Measurements from ENCODE around the gene ELK1. TPM values are rescaled to one million over a fixed set of nuclear protein-coding genes. Genes with fewer than 3 reads are reported as not detected.
A peak's percentile ranks its signal among the peaks of the same experiment; 100 is the strongest.
"Not testable (repeated sequence)": the region's sequence is repeated elsewhere in the genome, so short reads cannot be mapped to it uniquely, and the experiment has no call there.

ELK1 gene
- 10 to 100 TPM; 24.5 to 49.5 TPM for total RNA-seq

- Mint-ChIP-seq H3K36me3 (peaks cover 8% of the 10 kb centered on the region), H3K27me3 (peaks cover 0 to 3% of the 10 kb centered on the region in 2 donors), H3K4me1 (ENCODE audit: low read depth in 2 of 2) (peaks cover 30 to 31% of the 10 kb centered on the region in 2 donors), H3K27ac (peak within 1 kb of the TSS; percentile 88 to 93), H3K9me3 (no peaks in the 10 kb centered on the region), H3K4me3 (peak within 1 kb of the TSS; percentile 91)
- peak; percentile 95 to 97 for ATAC-seq
- DNase-seq (ENCODE audit: low spot score): peak; percentile 93
These were observed at the start of gene ELK1 for GRCh38 chrX:47650164-47651042. Gene ELK1, minus strand, starts transcription at chrX:47650563. Its CDS starts 9,122 bp downstream, at chrX:47641441.

- no peaks in the 10 kb centered on the region for H3K36me3 Mint-ChIP-seq
- no peak overlapping the region for H3K27ac Mint-ChIP-seq
- H3K9me3 Mint-ChIP-seq: no peaks in the 10 kb centered on the region
- ATAC-seq (no peak), DNase-seq (ENCODE audit: low spot score) (no peak)
- H3K4me1 Mint-ChIP-seq (ENCODE audit: low read depth in 2 of 2): no peaks in the 10 kb centered on the region
- no peak overlapping the region for H3K4me3 Mint-ChIP-seq
- H3K27me3 Mint-ChIP-seq: peaks cover 5 to 23% of the 10 kb centered on the region in 2 donors
These were observed 46.8 kb upstream of the ELK1 start for GRCh38 chrX:47697181-47697580.

GRCh38 chrX:47690175-47690574, 39.8 kb upstream of the ELK1 start:
- H3K9me3 Mint-ChIP-seq: no peaks in the 10 kb centered on the region
- peaks cover 16 to 43% of the 10 kb centered on the region in 2 donors for H3K27me3 Mint-ChIP-seq
- no peak overlapping the region for H3K4me3 Mint-ChIP-seq
- no peaks in the 10 kb centered on the region for H3K36me3 Mint-ChIP-seq
- no peak for DNase-seq (ENCODE audit: low spot score)
- no peaks in the 10 kb centered on the region for H3K4me1 Mint-ChIP-seq (ENCODE audit: low read depth in 2 of 2)
- no peak for ATAC-seq
- H3K27ac Mint-ChIP-seq: no peak overlapping the region

GRCh38 chrX:47687263-47687662, 36.9 kb upstream of the ELK1 start:
- no peak overlapping the region for H3K27ac Mint-ChIP-seq
- no peak overlapping the region for H3K4me3 Mint-ChIP-seq
- peaks cover 0 to 2% of the 10 kb centered on the region in 2 donors for H3K4me1 Mint-ChIP-seq (ENCODE audit: low read depth in 2 of 2)
- no peaks in the 10 kb centered on the region for H3K9me3 Mint-ChIP-seq
- no peak for DNase-seq (ENCODE audit: low spot score)
- no peak for ATAC-seq
- peaks cover 16 to 54% of the 10 kb centered on the region in 2 donors for H3K27me3 Mint-ChIP-seq
- no peaks in the 10 kb centered on the region for H3K36me3 Mint-ChIP-seq

- no peak for DNase-seq (ENCODE audit: low spot score)
- peaks cover 0 to 2% of the 10 kb centered on the region in 2 donors for H3K4me1 Mint-ChIP-seq (ENCODE audit: low read depth in 2 of 2)
- H3K27me3 Mint-ChIP-seq: peaks cover 22 to 50% of the 10 kb centered on the region in 2 donors
- H3K36me3 Mint-ChIP-seq: no peaks in the 10 kb centered on the region
- H3K4me3 Mint-ChIP-seq: no peak overlapping the region
- peak in 1 of 2 donors; percentile 70 for ATAC-seq
- no peak overlapping the region for H3K27ac Mint-ChIP-seq
- no peaks in the 10 kb centered on the region for H3K9me3 Mint-ChIP-seq
These were observed 33.5 kb upstream of the ELK1 start for GRCh38 chrX:47683829-47684205.

GRCh38 chrX:47683184-47683828, 32.9 kb upstream of the ELK1 start:
- Mint-ChIP-seq H3K27me3 (peaks cover 27 to 49% of the 10 kb centered on the region in 2 donors), H3K4me1 (ENCODE audit: low read depth in 2 of 2) (peaks cover 0 to 2% of the 10 kb centered on the region in 2 donors), H3K36me3 (no peaks in the 10 kb centered on the region), H3K4me3 (no peak overlapping the region), H3K27ac (no peak overlapping the region), H3K9me3 (no peaks in the 10 kb centered on the region)
- DNase-seq (ENCODE audit: low spot score): no peak
- ATAC-seq: peak in 1 of 2 donors; percentile 11

GRCh38 chrX:47675959-47676859, 25.8 kb upstream of the ELK1 start:
- H3K27ac Mint-ChIP-seq; H3K4me1 Mint-ChIP-seq (ENCODE audit: low read depth in 2 of 2); H3K36me3 Mint-ChIP-seq; H3K9me3 Mint-ChIP-seq; DNase-seq (ENCODE audit: low spot score); ATAC-seq; H3K4me3 Mint-ChIP-seq: not testable (repeated sequence)
- H3K27me3 Mint-ChIP-seq: peaks cover 26 to 27% of the 10 kb centered on the region in 2 donors

- H3K36me3 Mint-ChIP-seq: no peaks in the 10 kb centered on the region
- no peaks in the 10 kb centered on the region for H3K9me3 Mint-ChIP-seq
- no peak for ATAC-seq
- H3K27me3 Mint-ChIP-seq: peaks cover 21 to 25% of the 10 kb centered on the region in 2 donors
- no peak for DNase-seq (ENCODE audit: low spot score)
- no peak overlapping the region for H3K4me3 Mint-ChIP-seq
- H3K27ac Mint-ChIP-seq: no peak overlapping the region
- peaks cover 0 to 4% of the 10 kb centered on the region in 2 donors for H3K4me1 Mint-ChIP-seq (ENCODE audit: low read depth in 2 of 2)
These were observed 24.4 kb upstream of the ELK1 start for GRCh38 chrX:47674776-47675175.

GRCh38 chrX:47665797-47666196, 15.4 kb upstream of the ELK1 start:
- not testable (repeated sequence) for H3K4me3 Mint-ChIP-seq; H3K36me3 Mint-ChIP-seq; H3K27ac Mint-ChIP-seq; DNase-seq (ENCODE audit: low spot score); ATAC-seq; H3K9me3 Mint-ChIP-seq; H3K4me1 Mint-ChIP-seq (ENCODE audit: low read depth in 2 of 2)
- H3K27me3 Mint-ChIP-seq: peaks cover 0 to 13% of the 10 kb centered on the region in 2 donors

GRCh38 chrX:47664737-47665136, 14.4 kb upstream of the ELK1 start:
- Mint-ChIP-seq H3K9me3 (no peaks in the 10 kb centered on the region), H3K36me3 (no peaks in the 10 kb centered on the region), H3K27me3 (peaks cover 0 to 11% of the 10 kb centered on the region in 2 donors), H3K27ac (no peak overlapping the region), H3K4me3 (no peak overlapping the region), H3K4me1 (ENCODE audit: low read depth in 2 of 2) (peaks cover 4 to 7% of the 10 kb centered on the region in 2 donors)
- DNase-seq (ENCODE audit: low spot score) (no peak), ATAC-seq (no peak)

GRCh38 chrX:47662144-47662657, 11.8 kb upstream of the ELK1 start:
- Mint-ChIP-seq H3K36me3 (no peaks in the 10 kb centered on the region), H3K9me3 (no peaks in the 10 kb centered on the region), H3K4me3 (peak overlapping the region; percentile 47), H3K4me1 (ENCODE audit: low read depth in 2 of 2) (peaks cover 9 to 13% of the 10 kb centered on the region in 2 donors), H3K27me3 (peaks cover 0 to 6% of the 10 kb centered on the region in 2 donors), H3K27ac (peak overlapping the region in 1 of 2 donors; percentile 73)
- DNase-seq (ENCODE audit: low spot score): no peak
- no peak for ATAC-seq

- peaks cover 2% of the 10 kb centered on the region for H3K36me3 Mint-ChIP-seq
These were observed 11.2 kb upstream of the ELK1 start for GRCh38 chrX:47661539-47661938.

GRCh38 chrX:47659421-47659726, 9.0 kb upstream of the ELK1 start:
- no peaks in the 10 kb centered on the region for H3K9me3 Mint-ChIP-seq
- peak overlapping the region; percentile 96 to 97 for H3K27ac Mint-ChIP-seq
- DNase-seq (ENCODE audit: low spot score): no peak
- no peak for ATAC-seq
- peaks cover 13 to 24% of the 10 kb centered on the region in 2 donors for H3K4me1 Mint-ChIP-seq (ENCODE audit: low read depth in 2 of 2)
- no peaks in the 10 kb centered on the region for H3K27me3 Mint-ChIP-seq
- peaks cover 12% of the 10 kb centered on the region for H3K36me3 Mint-ChIP-seq
- H3K4me3 Mint-ChIP-seq: peak overlapping the region; percentile 89

More at GRCh38 chrX:47661539-47661938, 11.2 kb upstream of the ELK1 start:
- Mint-ChIP-seq H3K4me1 (ENCODE audit: low read depth in 2 of 2) (peaks cover 9 to 14% of the 10 kb centered on the region in 2 donors), H3K27ac (no peak overlapping the region), H3K9me3 (no peaks in the 10 kb centered on the region), H3K4me3 (no peak overlapping the region), H3K27me3 (peaks cover 0 to 4% of the 10 kb centered on the region in 2 donors)
- no peak for ATAC-seq
- no peak for DNase-seq (ENCODE audit: low spot score)

Data from natural killer cell treated with Interleukin-12 subunit alpha and Interleukin-12 subunit beta and Interleukin-15 and Interleukin-18, amount 100 ng/mL, for 72 hours (primary cell).